IMR-90 (cell line): ENCODE results near the gene MAP6. TPM values are rescaled to one million over a fixed set of nuclear protein-coding genes. Genes with fewer than 3 reads are reported as not detected.

Source experiments
- ATAC-seq: fragments of 200-7000 bp; cut with Tn5 transposase; 2 replicates; pipeline ENCODE4 v1.9.1; 2020; ENCODE audit warnings: low read depth, mild to moderate bottlenecking, moderate library complexity
- BruUV-seq: library from RNA; stranded (reverse); fragments of 400-500 nt; replicated peaks from 2 replicates; lab custom pipeline; 2021; lab: Mats Ljungman, UMichigan
- CTCF ChIA-PET: fragments of 300-600 bp; formaldehyde crosslinking; extraction: SDS; loops from one replicate; lab custom pipeline; 2021; ENCODE audit warnings: antibody characterized with exemption; lab: Yijun Ruan, JAX
- POLR2A ChIA-PET: fragments of 300-600 bp; sonication (Branson Sonifier 250); formaldehyde crosslinking; loops from one replicate; lab custom pipeline; 2022; ENCODE audit warnings: antibody characterized with exemption; ENCODE audit not compliant: unreplicated experiment; lab: Charles Lee
- DNase-seq: peaks from one replicate; pipeline ENCODE4 v3.0.0; 2013
- H2AFZ ChIP-seq: replicated peaks from 2 replicates; pipeline ENCODE3; 2013; ENCODE audit warnings: low read length, mild to moderate bottlenecking; ENCODE audit not compliant: poor library complexity
- H2AK5ac ChIP-seq: 2 replicates; pipeline ENCODE4 v1.6.1; 2013; ENCODE audit warnings: low read depth, low read length, inconsistent platforms
- H2AK9ac ChIP-seq: replicated peaks from 2 replicates; pipeline ENCODE3; 2013; ENCODE audit warnings: mild to moderate bottlenecking, low read depth, low read length, moderate library complexity; ENCODE audit not compliant: poor library complexity
- H2BK120ac ChIP-seq: 2 replicates; pipeline ENCODE4 v1.6.1; 2013; ENCODE audit warnings: low read depth, low read length, inconsistent platforms
- H2BK15ac ChIP-seq: 3 replicates; pipeline ENCODE4 v1.6.1; 2013; ENCODE audit warnings: low read depth, low read length, inconsistent platforms
- H2BK20ac ChIP-seq: 2 replicates; pipeline ENCODE4 v1.6.1; 2013; ENCODE audit warnings: low read depth, mild to moderate bottlenecking, inconsistent platforms, low read length, moderate library complexity
- H2BK5ac ChIP-seq: 2 replicates; pipeline ENCODE4 v1.6.1; 2013; ENCODE audit warnings: mild to moderate bottlenecking, low read depth, low read length, inconsistent platforms; ENCODE audit not compliant: poor library complexity, severe bottlenecking
- H3K14ac ChIP-seq: replicated peaks from 2 replicates; pipeline ENCODE4 v1.6.1; 2013; ENCODE audit warnings: low read depth, low read length, inconsistent platforms
- H3K18ac ChIP-seq: 2 replicates; pipeline ENCODE4 v1.6.1; 2013; ENCODE audit warnings: low read depth, low read length, control low read depth
- H3K23ac ChIP-seq: 2 replicates; pipeline ENCODE4 v1.6.1; 2013; ENCODE audit warnings: low read depth, low read length, inconsistent platforms
- H3K27ac ChIP-seq: 2 replicates; pipeline ENCODE4 v1.5.1; 2013; ENCODE audit warnings: mild to moderate bottlenecking, control low read depth, low read length; ENCODE audit not compliant: insufficient read depth
- H3K27me3 ChIP-seq: 2 replicates; pipeline ENCODE4 v1.6.1; 2013; ENCODE audit warnings: low read length; ENCODE audit not compliant: control insufficient read depth, insufficient read depth
- H3K36me3 ChIP-seq: 2 replicates; pipeline ENCODE4 v1.6.1; 2013; ENCODE audit warnings: low read length, mixed read lengths; ENCODE audit not compliant: control insufficient read depth, insufficient read depth
- H3K4ac ChIP-seq: 2 replicates; pipeline ENCODE4 v1.6.1; 2013; ENCODE audit warnings: low read depth, low read length, inconsistent platforms
- H3K4me1 ChIP-seq: 2 replicates; pipeline ENCODE4 v1.6.1; 2013; ENCODE audit warnings: low read length, mixed read lengths; ENCODE audit not compliant: control insufficient read depth, insufficient read depth
- H3K4me2 ChIP-seq: 2 replicates; pipeline ENCODE4 v1.6.1; 2013; ENCODE audit warnings: low read depth, mild to moderate bottlenecking, control low read depth, low read length, moderate library complexity
- H3K4me3 ChIP-seq: 2 replicates; pipeline ENCODE4 v1.5.1; 2013; ENCODE audit warnings: low read depth, mild to moderate bottlenecking, control low read depth, low read length, moderate library complexity; ENCODE audit not compliant: insufficient read depth
- H3K56ac ChIP-seq: 2 replicates; pipeline ENCODE4 v1.6.1; 2013; ENCODE audit warnings: low read length, inconsistent platforms; ENCODE audit not compliant: insufficient read depth; ENCODE audit errors: extremely low read depth
- H3K79me1 ChIP-seq, 2 experiments: 2 replicates each; pipeline ENCODE4 v1.6.1; 2013; ENCODE audit warnings: low read length in 2 of 2, inconsistent platforms in 1 of 2, low read depth in 1 of 2
- H3K9ac ChIP-seq: 2 replicates; pipeline ENCODE4 v1.6.1; 2013; ENCODE audit warnings: low read depth, low read length, control low read depth
- H3K9me1 ChIP-seq: 2 replicates; pipeline ENCODE4 v1.6.1; 2013; ENCODE audit warnings: low read length, inconsistent platforms; ENCODE audit not compliant: insufficient read depth
- H3K9me3 ChIP-seq: 2 replicates; pipeline ENCODE4 v1.6.1; 2013; ENCODE audit warnings: low read length; ENCODE audit not compliant: control insufficient read depth, insufficient read depth
- H4K20me1 ChIP-seq: 2 replicates; pipeline ENCODE4 v1.6.1; 2013; ENCODE audit warnings: low read length, inconsistent platforms; ENCODE audit not compliant: insufficient read depth
- H4K5ac ChIP-seq: 2 replicates; pipeline ENCODE4 v1.6.1; 2013; ENCODE audit warnings: mild to moderate bottlenecking, low read depth, low read length, control low read depth
- H4K8ac ChIP-seq, 2 experiments: 2 replicates each; pipeline ENCODE4 v1.6.1; 2013; ENCODE audit warnings: low read depth in 2 of 2, low read length in 2 of 2, control low read depth in 1 of 2, inconsistent platforms in 1 of 2
- H4K91ac ChIP-seq: 2 replicates; pipeline ENCODE4 v1.6.1; 2013; ENCODE audit warnings: low read depth, low read length, inconsistent platforms; ENCODE audit not compliant: insufficient read depth
- BHLHE40 ChIP-seq: fragments of 150-350 bp; IDR thresholded peaks from 2 replicates; pipeline ENCODE4 v1.6.1; 2016; ENCODE audit warnings: mild to moderate bottlenecking, low read depth, low read length
- CEBPB ChIP-seq: IDR thresholded peaks from 2 replicates; pipeline ENCODE4 v1.6.1; 2012; ENCODE audit warnings: low read depth, low read length, improper control_type of control experiment
- CHD1 ChIP-seq: IDR thresholded peaks from 2 replicates; pipeline ENCODE4 v1.6.1; 2012; ENCODE audit warnings: low read depth, low read length, improper control_type of control experiment
- CTCF ChIP-seq: conservative IDR thresholded peaks from 2 replicates; pipeline ENCODE4 v1.5.1; 2012; ENCODE audit warnings: mild to moderate bottlenecking, low read depth, low read length, improper control_type of control experiment
- ELK1 ChIP-seq: fragments of 150-350 bp; IDR thresholded peaks from 2 replicates; pipeline ENCODE4 v1.6.1; 2016; ENCODE audit warnings: low read depth, mild to moderate bottlenecking, low read length, moderate library complexity, borderline replicate concordance
- FOS ChIP-seq: fragments of 150-350 bp; IDR thresholded peaks from 2 replicates; pipeline ENCODE4 v1.6.1; 2016; ENCODE audit warnings: low read depth, low read length
- MAFK ChIP-seq: IDR thresholded peaks from 2 replicates; pipeline ENCODE4 v1.6.1; 2012; ENCODE audit warnings: low read depth, low read length, improper control_type of control experiment
- MAZ ChIP-seq: IDR thresholded peaks from 2 replicates; pipeline ENCODE4 v1.6.1; 2012; ENCODE audit warnings: low read depth, mild to moderate bottlenecking, low read length, improper control_type of control experiment, moderate library complexity, borderline replicate concordance
- MXI1 ChIP-seq: IDR thresholded peaks from 2 replicates; pipeline ENCODE4 v1.6.1; 2012; ENCODE audit warnings: low read depth, mild to moderate bottlenecking, low read length, moderate library complexity, borderline replicate concordance
- NFE2L2 ChIP-seq: fragments of 150-350 bp; IDR thresholded peaks from 2 replicates; pipeline ENCODE4 v1.6.1; 2016; ENCODE audit warnings: low read depth, mild to moderate bottlenecking, low read length
- POLR2A ChIP-seq: IDR thresholded peaks from 2 replicates; pipeline ENCODE4 v1.6.1; 2012; ENCODE audit warnings: mild to moderate bottlenecking, low read depth, low read length
- RAD21 ChIP-seq: IDR thresholded peaks from 2 replicates; pipeline ENCODE4 v1.6.1; 2012; ENCODE audit warnings: low read length, improper control_type of control experiment
- RCOR1 ChIP-seq: IDR thresholded peaks from 2 replicates; pipeline ENCODE4 v1.6.1; 2012; ENCODE audit warnings: mild to moderate bottlenecking, low read length, improper control_type of control experiment; ENCODE audit not compliant: insufficient replicate concordance
- RFX5 ChIP-seq: IDR thresholded peaks from 2 replicates; pipeline ENCODE4 v1.8.0; 2012; ENCODE audit warnings: low read depth, mild to moderate bottlenecking, low read length, moderate library complexity
- SMC3 ChIP-seq: fragments of 150-350 bp; IDR thresholded peaks from 2 replicates; pipeline ENCODE4 v1.6.1; 2016; ENCODE audit warnings: low read depth, mild to moderate bottlenecking, antibody characterized with exemption, low read length, moderate library complexity
- WGBS, 2 experiments: methylation state at CpG; one replicate each; pipeline versions ENCODE4 v1.1.5 to v1.1.7; 2013; ENCODE audit warnings: missing lambda C conversion rate in 2 of 2; ENCODE audit not compliant: insufficient read length in 1 of 2; ENCODE audit errors: extremely low coverage in 2 of 2; 5-methylcytosine and 5-hydroxymethylcytosine counted together
- dilution Hi-C: fragments of 300-500 bp; cut with HindIII; formaldehyde crosslinking; loops from one replicate; pipeline ENCODE4 v1.14.3; 2018; ENCODE audit warnings: low sequenced_read_pairs; ENCODE audit not compliant: unreplicated experiment
- in situ Hi-C: fragments of 300-500 bp; cut with MboI; formaldehyde crosslinking; loops from 3 replicates; pipeline ENCODE4 v1.14.3; 2019; ENCODE audit warnings: low sequenced_read_pairs, inconsistent platforms, mixed read lengths
- intact Hi-C: fragments of 100-400 bp; cut with micrococcal nuclease; formaldehyde crosslinking; loops from 2 replicates; pipeline ENCODE4 v1.10.0; 2022
- polyA plus RNA-seq, 3 experiments: library from polyadenylated mRNA; depleted of rRNA; stranded (reverse); fragments of >200 nt; gene quantifications; 2 replicates each; pipeline ENCODE4 v1.2.3, GENCODE V29; 2012; ENCODE audit warnings: low replicate concordance in 1 of 3
- total RNA-seq: library from RNA; depleted of rRNA; stranded (reverse); fragments of >200 nt; gene quantifications from 2 replicates; pipeline ENCODE4 v1.2.3, GENCODE V29; 2012
- TF ChIP-seq, protein P1 (sequence below): fragments of 150-350 bp; IDR thresholded peaks from 2 replicates; pipeline ENCODE4 v1.6.1; 2017; ENCODE audit warnings: mild to moderate bottlenecking, antibody characterized with exemption, low read length, low read depth

MAP6 gene
- total and polyA plus RNA-seq, 2 of the 4 experiments (the other 2 are of a cell fraction), result 3.0 to 3.4 TPM

GRCh38 chr11:75570559-75571139 is 98.2 kb downstream of the MAP6 start:
- Histone ChIP-seq H3K4me3 (no peak overlapping the region), H3K27me3 (no peaks in the 10 kb centered on the region), H3K23ac (no peak overlapping the region), H2BK5ac (no peak overlapping the region), H3K9me1 (no peaks in the 10 kb centered on the region; the same call in 1 of the 2 replicates), H3K36me3 (peaks cover 87% of the 10 kb centered on the region), H2AK9ac (no peak overlapping the region), H2AK5ac (no peak overlapping the region), H2BK20ac (no peak overlapping the region), H3K9me3 (no peaks in the 10 kb centered on the region), H2AFZ (no peak overlapping the region), H3K79me1 (peaks cover 39 to 80% of the 10 kb centered on the region in 2 experiments), H4K91ac (no peak overlapping the region), H4K20me1 (peaks cover 100% of the 10 kb centered on the region), H3K14ac (no peak overlapping the region), H3K4ac (no peak overlapping the region), H3K56ac (no peak overlapping the region), H4K8ac (0 out of 4 replicates have a peak overlapping the region, but pooled peaks of 1 of the 2 experiments have one; percentile 1), H3K4me1 (peaks cover 9% of the 10 kb centered on the region), H3K4me2 (no peak overlapping the region), H4K5ac (no peak overlapping the region), H2BK120ac (no peak overlapping the region), H3K27ac (no peak overlapping the region), H2BK15ac (no peak overlapping the region), H3K18ac (no peak overlapping the region), H3K9ac (no peak overlapping the region)
- no TSS peak for BruUV-seq
- DNase-seq (no peak), ATAC-seq (no peak)
- TF ChIP-seq CTCF, result no peak
- TF ChIP-seq FOS, result no peak
- no peak for TF ChIP-seq MAFK
- no peak for TF ChIP-seq RAD21
- TF ChIP-seq, protein P1, sequence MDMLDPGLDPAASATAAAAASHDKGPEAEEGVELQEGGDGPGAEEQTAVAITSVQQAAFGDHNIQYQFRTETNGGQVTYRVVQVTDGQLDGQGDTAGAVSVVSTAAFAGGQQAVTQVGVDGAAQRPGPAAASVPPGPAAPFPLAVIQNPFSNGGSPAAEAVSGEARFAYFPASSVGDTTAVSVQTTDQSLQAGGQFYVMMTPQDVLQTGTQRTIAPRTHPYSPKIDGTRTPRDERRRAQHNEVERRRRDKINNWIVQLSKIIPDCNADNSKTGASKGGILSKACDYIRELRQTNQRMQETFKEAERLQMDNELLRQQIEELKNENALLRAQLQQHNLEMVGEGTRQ, result no peak
- TF ChIP-seq POLR2A, result no peak
- no peak for TF ChIP-seq NFE2L2
- no peak for TF ChIP-seq RCOR1
- no peak for TF ChIP-seq SMC3
- TF ChIP-seq ELK1, result no peak
- TF ChIP-seq BHLHE40, result no peak
- no peak for TF ChIP-seq RFX5
- no peak for TF ChIP-seq CHD1
- no peak for TF ChIP-seq MAZ
- TF ChIP-seq CEBPB, result no peak
- TF ChIP-seq MXI1, result no peak
- intact Hi-C loops (no loop called here), in situ Hi-C loops (no loop called here), dilution Hi-C loops (no loop called here)
- 93% methylated on average over 3 of the region's 9 CpGs; no CpG with 5 or more reads in 1 of the 2 experiments for WGBS, 2 experiments
- ChIA-PET CTCF (interaction anchor here (1.8 kb wide), 1 partner anchor 13 kb away, joined by 5 read pairs; no protein-coding TSS in a partner anchor), POLR2A (no interaction called here)
